ENCODE data around the gene SCD.

DNA sequence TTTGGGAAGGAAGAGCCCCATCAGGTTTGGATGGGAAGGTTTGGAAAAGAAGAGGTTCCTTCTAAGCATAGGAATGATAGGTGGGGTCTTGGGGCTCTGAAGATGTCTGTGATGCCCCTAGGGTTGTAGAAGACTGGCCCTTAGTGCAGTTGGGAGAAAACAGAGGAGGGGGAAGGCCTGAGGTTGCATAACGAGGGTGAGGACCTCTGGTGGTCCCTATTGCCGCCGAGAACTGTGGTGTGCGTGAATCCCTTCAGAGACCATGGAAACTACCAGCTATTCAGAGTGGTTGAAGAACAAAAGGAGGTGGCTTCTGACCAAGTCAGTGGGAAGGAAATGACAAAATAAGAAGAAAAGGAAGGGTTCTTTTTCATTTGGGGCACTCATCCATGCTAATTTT, 13.9 kb upstream of the SCD start:
- TF ChIP-seq EP300 (IDR thresholded peaks at IDR 0.05): no peak
- TF ChIP-seq, protein P1, sequence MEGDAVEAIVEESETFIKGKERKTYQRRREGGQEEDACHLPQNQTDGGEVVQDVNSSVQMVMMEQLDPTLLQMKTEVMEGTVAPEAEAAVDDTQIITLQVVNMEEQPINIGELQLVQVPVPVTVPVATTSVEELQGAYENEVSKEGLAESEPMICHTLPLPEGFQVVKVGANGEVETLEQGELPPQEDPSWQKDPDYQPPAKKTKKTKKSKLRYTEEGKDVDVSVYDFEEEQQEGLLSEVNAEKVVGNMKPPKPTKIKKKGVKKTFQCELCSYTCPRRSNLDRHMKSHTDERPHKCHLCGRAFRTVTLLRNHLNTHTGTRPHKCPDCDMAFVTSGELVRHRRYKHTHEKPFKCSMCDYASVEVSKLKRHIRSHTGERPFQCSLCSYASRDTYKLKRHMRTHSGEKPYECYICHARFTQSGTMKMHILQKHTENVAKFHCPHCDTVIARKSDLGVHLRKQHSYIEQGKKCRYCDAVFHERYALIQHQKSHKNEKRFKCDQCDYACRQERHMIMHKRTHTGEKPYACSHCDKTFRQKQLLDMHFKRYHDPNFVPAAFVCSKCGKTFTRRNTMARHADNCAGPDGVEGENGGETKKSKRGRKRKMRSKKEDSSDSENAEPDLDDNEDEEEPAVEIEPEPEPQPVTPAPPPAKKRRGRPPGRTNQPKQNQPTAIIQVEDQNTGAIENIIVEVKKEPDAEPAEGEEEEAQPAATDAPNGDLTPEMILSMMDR (IDR thresholded peaks at IDR 0.05): no peak

Measured in sigmoid colon (tissue), 4 donors.